Measurements from ENCODE around the gene IGF2BP3.

- TF ChIP-seq CTCF (conservative IDR thresholded peaks at IDR 0.05; ENCODE audit: low read length) (no peak), EZH2phosphoT487 (IDR thresholded peaks at IDR 0.05; ENCODE audit: borderline replicate concordance, low read depth, low read length) (no peak)
Measured at GRCh38 chr7:23482686-23483085, 12.4 kb upstream of the IGF2BP3 start.
